ENCODE measurements around the gene ABHD4. TPM values are rescaled to one million over a fixed set of nuclear protein-coding genes. Genes with fewer than 3 reads are reported as not detected.
"Not testable (repeated sequence)": the region's sequence is repeated elsewhere in the genome, so short reads cannot be mapped to it uniquely, and the experiment has no call there.

ABHD4 gene, protein sequence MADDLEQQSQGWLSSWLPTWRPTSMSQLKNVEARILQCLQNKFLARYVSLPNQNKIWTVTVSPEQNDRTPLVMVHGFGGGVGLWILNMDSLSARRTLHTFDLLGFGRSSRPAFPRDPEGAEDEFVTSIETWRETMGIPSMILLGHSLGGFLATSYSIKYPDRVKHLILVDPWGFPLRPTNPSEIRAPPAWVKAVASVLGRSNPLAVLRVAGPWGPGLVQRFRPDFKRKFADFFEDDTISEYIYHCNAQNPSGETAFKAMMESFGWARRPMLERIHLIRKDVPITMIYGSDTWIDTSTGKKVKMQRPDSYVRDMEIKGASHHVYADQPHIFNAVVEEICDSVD
- polyA plus RNA-seq (ENCODE audit: insufficient read length): 13.3 TPM

- DNase-seq (ENCODE audit: low read depth): no peak
Measured at GRCh38 chr14:22598099-22598895, at the start of gene ABHD4. TSS of gene ABHD4 (plus strand) at chr14:22598300. CDS start at chr14:22598307, 7 bp downstream.

GRCh38 chr14:22549324-22549962 lies 48.7 kb upstream of the ABHD4 start:
- no peak for DNase-seq (ENCODE audit: low read depth)

DNA sequence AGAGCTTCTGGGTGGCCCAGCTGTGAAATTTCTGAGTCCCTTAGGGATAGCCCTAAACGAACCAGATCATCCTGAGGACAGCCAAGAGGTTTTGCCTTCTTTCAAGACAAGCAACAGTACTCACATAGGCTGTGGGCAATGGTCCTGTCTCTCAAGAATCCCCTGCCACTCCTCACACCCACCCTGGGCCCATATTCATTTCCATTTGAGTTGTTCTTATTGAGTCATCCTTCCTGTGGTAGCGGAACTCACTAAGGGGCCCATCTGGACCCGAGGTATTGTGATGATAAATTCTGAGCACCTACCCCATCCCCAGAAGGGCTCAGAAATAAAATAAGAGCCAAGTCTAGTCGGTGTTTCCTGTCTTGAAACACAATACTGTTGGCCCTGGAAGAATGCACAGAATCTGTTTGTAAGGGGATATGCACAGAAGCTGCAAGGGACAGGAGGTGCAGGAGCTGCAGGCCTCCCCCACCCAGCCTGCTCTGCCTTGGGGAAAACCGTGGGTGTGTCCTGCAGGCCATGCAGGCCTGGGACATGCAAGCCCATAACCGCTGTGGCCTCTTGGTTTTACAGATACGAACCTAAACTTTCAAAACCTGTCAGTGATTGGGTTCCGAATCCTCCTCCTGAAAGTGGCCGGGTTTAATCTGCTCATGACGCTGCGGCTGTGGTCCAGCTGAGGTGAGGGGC lies 48.0 kb upstream of the ABHD4 start:
- no peak for DNase-seq (ENCODE audit: low read depth)

GRCh38 chr14:22551605-22551997 lies 46.5 kb upstream of the ABHD4 start:
- no peak for DNase-seq (ENCODE audit: low read depth)

DNA sequence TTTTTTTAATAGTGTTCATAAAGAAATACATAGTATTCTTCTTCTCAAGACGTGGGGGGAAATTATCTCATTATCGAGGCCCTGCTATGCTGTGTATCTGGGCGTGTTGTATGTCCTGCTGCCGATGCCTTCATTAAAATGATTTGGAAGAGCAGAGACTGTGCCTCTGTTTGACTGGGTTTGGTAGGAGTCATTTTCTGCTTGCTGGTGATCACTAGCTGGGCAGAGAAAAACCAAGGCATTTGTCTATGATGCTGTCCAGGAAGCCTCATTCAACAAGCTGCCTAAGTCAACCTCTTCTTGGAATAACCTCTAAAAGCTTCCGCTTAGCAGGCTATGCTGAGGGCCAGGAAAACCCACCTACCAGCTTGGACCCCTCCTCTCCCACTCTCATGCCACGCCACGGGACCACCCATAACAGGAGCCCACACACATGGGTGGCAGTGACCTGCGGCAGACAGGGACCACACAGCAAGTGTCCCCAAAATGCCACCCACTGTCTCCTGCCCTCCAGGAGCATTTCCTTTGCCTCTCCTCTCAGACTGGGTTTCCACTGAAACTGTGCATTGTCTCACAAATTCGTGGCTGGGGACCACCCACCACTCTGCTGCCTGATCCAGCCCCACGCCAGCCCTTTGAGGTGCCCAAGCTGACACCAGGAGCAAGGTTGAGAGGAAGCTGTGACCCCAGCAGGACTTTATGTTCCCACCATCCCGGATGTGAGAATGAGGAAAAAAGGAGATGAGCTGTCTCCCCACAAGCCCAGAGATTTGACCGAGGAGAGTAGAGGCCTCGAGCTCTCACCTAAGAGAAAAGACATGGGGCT lies 45.9 kb upstream of the ABHD4 start:
- DNase-seq (ENCODE audit: low read depth): no peak

- no peak for DNase-seq (ENCODE audit: low read depth)
Measured at GRCh38 chr14:22552827-22553076, 45.3 kb upstream of the ABHD4 start.

GRCh38 chr14:22553445-22553844 lies 44.7 kb upstream of the ABHD4 start:
- no peak for DNase-seq (ENCODE audit: low read depth)

DNA sequence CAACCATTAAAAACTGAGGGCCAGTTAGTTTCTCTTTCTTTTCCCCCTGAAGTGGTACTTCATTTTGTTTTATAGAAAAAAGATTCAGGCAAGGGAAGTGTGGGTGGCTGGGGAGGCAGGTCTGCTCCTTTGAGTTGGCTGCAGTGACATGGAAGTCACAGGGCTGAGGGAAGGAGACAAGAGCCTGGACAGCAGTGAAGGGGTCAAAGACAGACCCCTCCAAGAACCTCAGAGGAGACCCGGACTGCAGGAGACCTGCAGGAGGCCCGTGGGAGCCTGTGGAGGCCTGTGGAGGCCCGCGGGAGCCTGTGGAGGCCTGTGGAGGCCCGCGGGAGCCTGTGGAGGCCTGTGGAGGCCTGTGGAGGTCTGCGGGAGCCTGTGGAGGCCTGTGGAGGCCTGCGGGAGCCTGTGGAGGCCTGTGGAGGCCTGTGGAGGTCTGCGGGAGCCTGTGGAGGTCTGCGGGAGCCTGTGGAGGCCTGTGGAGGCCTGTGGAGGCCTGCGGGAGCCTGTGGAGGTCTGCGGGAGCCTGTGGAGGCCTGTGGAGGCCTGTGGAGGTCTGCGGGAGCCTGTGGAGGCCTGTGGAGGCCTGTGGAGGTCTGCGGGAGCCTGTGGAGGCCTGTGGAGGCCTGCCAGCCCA lies 44.1 kb upstream of the ABHD4 start:
- not testable (repeated sequence) for DNase-seq (ENCODE audit: low read depth)

DNA sequence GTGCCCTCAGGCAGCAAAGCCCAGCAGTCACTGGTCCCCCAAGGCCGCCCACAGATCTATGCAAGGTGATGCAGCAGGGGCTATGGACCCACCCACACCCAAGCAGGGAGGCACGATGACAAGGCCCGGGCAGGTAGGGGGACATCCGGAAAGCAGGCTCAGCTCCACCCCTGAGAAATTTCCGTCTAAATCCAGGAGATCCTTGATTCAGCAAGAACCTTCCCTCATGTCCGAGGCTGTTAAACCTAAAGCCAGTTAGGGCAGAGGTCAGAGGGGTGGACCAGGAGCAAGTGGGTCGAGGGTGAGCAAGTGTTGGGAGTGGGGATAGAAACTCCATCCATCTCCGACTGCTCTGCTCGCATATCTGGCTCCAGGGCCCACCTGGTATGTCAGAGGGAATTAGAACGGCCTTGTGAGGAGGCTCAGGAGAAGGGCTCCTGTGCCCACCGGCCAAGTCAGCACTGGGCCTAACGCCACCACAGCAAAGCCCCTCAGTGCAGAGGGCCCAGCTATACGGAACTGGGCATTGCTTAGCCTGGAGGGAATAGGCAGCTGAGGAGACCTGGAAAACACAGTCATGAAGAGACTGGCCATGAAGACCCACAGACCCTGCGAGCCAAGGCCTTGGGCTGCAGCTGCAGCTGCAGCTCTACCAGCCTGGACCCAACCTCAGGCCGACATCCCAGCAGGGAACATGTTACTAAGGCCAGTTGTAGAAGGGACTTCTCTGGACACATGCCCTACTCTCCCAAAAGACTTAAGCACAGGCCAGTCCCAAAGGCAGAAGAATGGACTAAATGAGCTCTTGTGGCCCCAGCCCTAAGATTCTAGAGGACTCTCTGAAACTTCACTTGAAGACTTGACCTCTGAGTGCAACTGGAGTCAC lies 43.4 kb upstream of the ABHD4 start:
- no peak for DNase-seq (ENCODE audit: low read depth)

- DNase-seq (ENCODE audit: low read depth): no peak
Measured at GRCh38 chr14:22555384-22556011, 42.6 kb upstream of the ABHD4 start.

DNA sequence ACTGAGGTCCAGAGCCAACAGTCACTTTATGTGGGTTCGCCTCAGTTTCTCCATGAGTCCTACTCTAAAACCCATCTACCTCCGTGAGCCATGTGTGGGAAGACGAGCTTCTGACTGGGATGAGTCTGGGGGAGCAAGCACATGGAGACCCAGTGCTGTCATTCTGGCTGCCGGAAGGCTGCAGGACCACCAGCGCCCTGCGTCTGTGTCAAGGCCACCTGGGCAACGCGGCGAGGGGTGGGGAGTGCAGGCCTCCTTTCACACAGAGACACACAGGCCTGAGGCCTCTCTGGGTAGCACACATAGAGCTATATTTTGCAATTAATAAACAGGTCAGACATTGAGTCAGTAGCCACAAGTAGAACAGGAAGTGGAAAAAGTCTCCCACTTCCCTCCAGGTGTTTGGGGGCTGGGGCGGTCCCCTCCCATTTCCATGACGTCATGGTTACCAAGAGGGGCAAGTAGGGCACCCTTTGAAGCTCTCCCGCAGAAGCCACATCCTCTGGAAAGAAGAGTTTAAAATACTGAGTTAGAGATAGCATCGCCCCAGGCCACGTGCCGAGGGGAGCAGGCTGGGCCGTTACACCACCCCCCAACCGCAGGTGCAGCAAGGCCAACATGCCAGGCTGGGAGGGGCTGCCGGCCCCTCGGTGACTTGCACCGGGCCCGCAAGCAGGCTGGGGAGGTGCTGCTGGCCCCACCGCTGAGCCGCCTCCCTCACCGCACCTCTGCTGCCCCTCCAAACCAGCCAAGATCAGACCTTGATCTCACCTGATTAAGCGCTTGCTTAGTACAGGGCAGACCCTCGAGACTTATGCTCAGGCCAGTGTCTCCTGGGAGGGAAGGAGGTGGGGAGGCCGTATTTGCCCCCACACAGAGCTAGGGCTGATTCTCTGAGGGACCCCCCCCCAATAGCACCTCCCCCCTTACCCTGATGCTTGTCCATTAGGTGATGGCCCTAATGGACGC lies 41.8 kb upstream of the ABHD4 start:
- DNase-seq (ENCODE audit: low read depth): no peak

GRCh38 chr14:22556990-22557623 lies 41.0 kb upstream of the ABHD4 start:
- DNase-seq (ENCODE audit: low read depth): no peak

DNA sequence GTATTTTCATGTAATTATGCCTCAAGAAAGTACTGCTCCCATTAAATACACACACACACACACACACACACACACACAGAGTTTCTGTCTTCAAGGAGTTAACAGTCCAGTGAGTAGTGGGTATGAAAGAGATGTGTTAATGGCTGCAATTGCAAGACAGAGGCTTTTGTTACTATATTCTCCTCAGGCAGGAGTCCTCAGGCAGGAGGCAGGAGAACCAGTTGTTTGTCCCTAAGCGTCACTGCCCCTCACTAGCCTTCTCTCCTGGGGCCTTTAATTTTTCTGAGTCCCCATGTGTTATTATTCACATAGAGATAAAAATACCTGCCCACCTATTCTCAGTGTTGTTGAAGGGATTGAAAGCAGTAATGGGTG lies 40.3 kb upstream of the ABHD4 start:
- no peak for DNase-seq (ENCODE audit: low read depth)

DNA sequence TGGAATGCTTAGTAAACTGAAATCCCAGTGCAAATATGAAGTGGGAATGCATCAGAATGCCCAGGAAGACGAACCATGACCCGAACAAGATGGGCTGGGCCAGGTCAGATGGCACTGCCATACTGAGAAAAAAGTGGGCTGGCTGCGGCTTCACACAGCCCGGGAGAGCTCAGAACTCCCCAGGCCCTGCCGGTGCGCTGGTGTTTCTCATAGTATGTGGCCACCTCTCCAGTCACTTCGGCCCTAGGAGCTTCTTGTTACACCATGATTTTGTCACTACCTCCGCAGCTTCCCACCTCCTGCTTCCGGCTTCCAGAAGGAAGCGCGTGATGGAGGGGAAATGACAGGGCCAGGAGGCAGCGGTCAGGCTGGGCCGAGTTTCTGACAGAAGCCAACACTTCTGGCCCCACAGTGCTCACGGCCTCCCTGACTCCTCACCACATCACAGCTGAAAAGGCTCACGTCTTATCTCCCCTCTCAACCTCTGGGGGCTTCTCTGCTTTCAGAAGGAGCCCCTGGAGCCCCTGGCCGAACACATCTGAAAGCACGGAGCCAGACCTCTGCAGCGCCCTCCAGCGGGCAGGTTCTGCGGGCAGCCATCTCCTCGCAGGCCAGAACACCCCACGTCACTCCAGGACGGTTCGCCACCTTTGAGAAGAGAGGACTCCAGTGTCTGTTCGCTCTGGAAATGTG lies 39.7 kb upstream of the ABHD4 start:
- DNase-seq (ENCODE audit: low read depth): no peak

DNA sequence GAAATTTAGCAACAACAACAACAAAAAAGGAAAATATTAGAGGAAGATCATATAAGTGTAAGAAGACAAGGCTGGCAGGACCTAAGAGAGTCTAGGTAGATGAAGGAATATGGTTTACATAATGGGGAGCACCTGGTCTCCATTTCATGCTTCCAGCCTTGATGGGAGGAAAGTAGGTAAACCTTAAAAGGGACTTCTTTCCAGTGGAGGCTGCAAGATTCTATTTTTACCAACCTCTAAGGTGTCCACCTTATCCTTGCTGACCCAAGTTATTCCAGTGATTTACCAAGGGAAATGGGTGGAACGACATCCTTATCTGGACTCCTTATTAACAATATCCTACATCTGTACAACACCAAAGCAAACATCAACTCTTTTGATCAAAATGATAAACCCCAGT lies 39.1 kb upstream of the ABHD4 start:
- DNase-seq (ENCODE audit: low read depth): no peak

GRCh38 chr14:22560662-22561365 lies 37.3 kb upstream of the ABHD4 start:
- no peak for DNase-seq (ENCODE audit: low read depth)

DNA sequence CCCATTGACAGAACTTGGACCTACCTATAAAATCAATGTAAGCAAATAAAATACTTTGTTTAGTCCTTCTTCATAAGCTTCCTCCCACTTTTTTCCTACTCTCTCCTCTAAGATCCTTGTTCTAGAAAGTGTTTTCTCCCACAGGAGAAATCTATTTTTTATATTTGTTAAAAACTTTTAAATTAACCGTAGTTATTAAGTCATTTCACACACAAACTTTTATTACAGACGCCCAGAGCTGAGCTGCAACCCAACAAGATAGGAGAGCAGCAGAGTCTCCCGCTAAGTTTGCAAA lies 36.8 kb upstream of the ABHD4 start:
- DNase-seq (ENCODE audit: low read depth): no peak

All from forelimb muscle (tissue), 1 donor.